ENCODE data around the gene C2CD4B. TPM values are rescaled to one million over a fixed set of nuclear protein-coding genes. Genes with fewer than 3 reads are reported as not detected.

C2CD4B gene
- total RNA-seq, 1 donor from 2014 or later: 0.94 TPM

- DNase-seq: no peak
Measured at GRCh38 chr15:62118520-62119226, 46.4 kb downstream of the C2CD4B start.

GRCh38 chr15:62115847-62116246 is 49.2 kb downstream of the C2CD4B start:
- DNase-seq: no peak

Other genes with a start within 250 kb of the C2CD4B start
- gene VPS13C, start 104.8 kb downstream of the C2CD4B start, total RNA-seq: 142 TPM
- gene C2CD4A, start 98.3 kb downstream of the C2CD4B start, total RNA-seq: 0.16 TPM
- gene TLN2, start 225.3 kb upstream of the C2CD4B start, total RNA-seq: 36.7 TPM

Measured in occipital lobe (tissue), 2 donors.